ENCODE results near the gene BCL6. TPM values are rescaled to one million over a fixed set of nuclear protein-coding genes. Genes with fewer than 3 reads are reported as not detected.
A peak's percentile ranks its signal among the peaks of the same experiment; 100 is the strongest.

The BCL6 gene
- total RNA-seq, 1 donor: 40.2 TPM

- no peak overlapping the region for H2AFZ ChIP-seq (ENCODE audit: low read length)
- H3K4me3 ChIP-seq (ENCODE audit: insufficient read depth, low read length): no peak overlapping the region
- DNase-seq (ENCODE audit: insufficient read length, low spot score, missing footprints): no peak
- no peaks in the 10 kb centered on the region for H3K36me3 ChIP-seq (ENCODE audit: insufficient read depth, low read length)
- TF ChIP-seq CTCF (IDR thresholded peaks at IDR 0.05; ENCODE audit: extremely low read depth, low read depth, low read length): no peak
- H3K4me1 ChIP-seq (ENCODE audit: insufficient read depth, low read length): peaks cover 11% of the 10 kb centered on the region
- no peaks in the 10 kb centered on the region for H4K20me1 ChIP-seq (ENCODE audit: insufficient read depth, low read length)
- no peak overlapping the region for H3K27ac ChIP-seq (ENCODE audit: low read depth, low read length)
- no peaks in the 10 kb centered on the region for H3K79me2 ChIP-seq (ENCODE audit: insufficient read depth, low read length)
- no peaks in the 10 kb centered on the region for H3K9me3 ChIP-seq (ENCODE audit: low read depth, low read length)
- H3K4me2 ChIP-seq (ENCODE audit: insufficient read depth, low read length): no peak overlapping the region
- H3K27me3 ChIP-seq (ENCODE audit: insufficient read depth, low read length): no peaks in the 10 kb centered on the region
Observed at GRCh38 chr3:187781001-187781400, 35.7 kb upstream of the BCL6 start.

GRCh38 chr3:187778726-187779125 lies 33.5 kb upstream of the BCL6 start:
- Histone ChIP-seq H3K4me3 (ENCODE audit: insufficient read depth, low read length) (no peak overlapping the region), H3K4me2 (ENCODE audit: insufficient read depth, low read length) (no peak overlapping the region), H3K27me3 (ENCODE audit: insufficient read depth, low read length) (no peaks in the 10 kb centered on the region), H3K4me1 (ENCODE audit: insufficient read depth, low read length) (peaks cover 11% of the 10 kb centered on the region), H3K27ac (ENCODE audit: low read depth, low read length) (no peak overlapping the region), H4K20me1 (ENCODE audit: insufficient read depth, low read length) (no peaks in the 10 kb centered on the region), H3K36me3 (ENCODE audit: insufficient read depth, low read length) (no peaks in the 10 kb centered on the region), H3K79me2 (ENCODE audit: insufficient read depth, low read length) (no peaks in the 10 kb centered on the region), H3K9me3 (ENCODE audit: low read depth, low read length) (no peaks in the 10 kb centered on the region), H2AFZ (ENCODE audit: low read length) (no peak overlapping the region)
- no peak for DNase-seq (ENCODE audit: insufficient read length, low spot score, missing footprints)
- no peak for TF ChIP-seq CTCF (IDR thresholded peaks at IDR 0.05; ENCODE audit: extremely low read depth, low read depth, low read length)

GRCh38 chr3:187777331-187777941 lies 32.2 kb upstream of the BCL6 start:
- peak overlapping the region; percentile 62 for H2AFZ ChIP-seq (ENCODE audit: low read length)

GRCh38 chr3:187775549-187775948 lies 30.3 kb upstream of the BCL6 start:
- H3K9me3 ChIP-seq (ENCODE audit: low read depth, low read length): no peaks in the 10 kb centered on the region
- H4K20me1 ChIP-seq (ENCODE audit: insufficient read depth, low read length): no peaks in the 10 kb centered on the region
- H3K27me3 ChIP-seq (ENCODE audit: insufficient read depth, low read length): no peaks in the 10 kb centered on the region
- H3K79me2 ChIP-seq (ENCODE audit: insufficient read depth, low read length): no peaks in the 10 kb centered on the region
- no peak for DNase-seq (ENCODE audit: insufficient read length, low spot score, missing footprints)
- no peaks in the 10 kb centered on the region for H3K36me3 ChIP-seq (ENCODE audit: insufficient read depth, low read length)
- H3K4me3 ChIP-seq (ENCODE audit: insufficient read depth, low read length): no peak overlapping the region
- no peak overlapping the region for H3K27ac ChIP-seq (ENCODE audit: low read depth, low read length)
- no peak overlapping the region for H2AFZ ChIP-seq (ENCODE audit: low read length)
- H3K4me2 ChIP-seq (ENCODE audit: insufficient read depth, low read length): no peak overlapping the region
- TF ChIP-seq CTCF (IDR thresholded peaks at IDR 0.05; ENCODE audit: extremely low read depth, low read depth, low read length): no peak
- H3K4me1 ChIP-seq (ENCODE audit: insufficient read depth, low read length): peaks cover 3% of the 10 kb centered on the region

More at GRCh38 chr3:187777331-187777941, 32.2 kb upstream of the BCL6 start:
- Histone ChIP-seq H3K79me2 (ENCODE audit: insufficient read depth, low read length) (no peaks in the 10 kb centered on the region), H3K9me3 (ENCODE audit: low read depth, low read length) (no peaks in the 10 kb centered on the region), H4K20me1 (ENCODE audit: insufficient read depth, low read length) (no peaks in the 10 kb centered on the region), H3K4me1 (ENCODE audit: insufficient read depth, low read length) (peaks cover 3% of the 10 kb centered on the region), H3K36me3 (ENCODE audit: insufficient read depth, low read length) (no peaks in the 10 kb centered on the region), H3K27ac (ENCODE audit: low read depth, low read length) (no peak overlapping the region), H3K4me2 (ENCODE audit: insufficient read depth, low read length) (no peak overlapping the region), H3K4me3 (ENCODE audit: insufficient read depth, low read length) (no peak overlapping the region), H3K27me3 (ENCODE audit: insufficient read depth, low read length) (no peaks in the 10 kb centered on the region)
- no peak for DNase-seq (ENCODE audit: insufficient read length, low spot score, missing footprints)
- no peak for TF ChIP-seq CTCF (IDR thresholded peaks at IDR 0.05; ENCODE audit: extremely low read depth, low read depth, low read length)

All from osteoblast (primary cell).